T-helper 9 cell (primary cell): ENCODE results near the gene P3H3.
"Not testable (repeated sequence)": the region's sequence is repeated elsewhere in the genome, so short reads cannot be mapped to it uniquely, and the experiment has no call there.

Experiments
- DNase-seq: peaks from one replicate; pipeline ENCODE4 v3.0.0-alpha.2; 2020

P3H3 gene

GRCh38 chr12:6867413-6868210 is 39.4 kb downstream of the P3H3 start, which contains the start of gene TPI1:
Gene TPI1, plus strand, starts transcription at chr12:6867531. Its CDS starts 36 bp downstream, at chr12:6867567.
- DNase-seq = peak; percentile 74

DNA sequence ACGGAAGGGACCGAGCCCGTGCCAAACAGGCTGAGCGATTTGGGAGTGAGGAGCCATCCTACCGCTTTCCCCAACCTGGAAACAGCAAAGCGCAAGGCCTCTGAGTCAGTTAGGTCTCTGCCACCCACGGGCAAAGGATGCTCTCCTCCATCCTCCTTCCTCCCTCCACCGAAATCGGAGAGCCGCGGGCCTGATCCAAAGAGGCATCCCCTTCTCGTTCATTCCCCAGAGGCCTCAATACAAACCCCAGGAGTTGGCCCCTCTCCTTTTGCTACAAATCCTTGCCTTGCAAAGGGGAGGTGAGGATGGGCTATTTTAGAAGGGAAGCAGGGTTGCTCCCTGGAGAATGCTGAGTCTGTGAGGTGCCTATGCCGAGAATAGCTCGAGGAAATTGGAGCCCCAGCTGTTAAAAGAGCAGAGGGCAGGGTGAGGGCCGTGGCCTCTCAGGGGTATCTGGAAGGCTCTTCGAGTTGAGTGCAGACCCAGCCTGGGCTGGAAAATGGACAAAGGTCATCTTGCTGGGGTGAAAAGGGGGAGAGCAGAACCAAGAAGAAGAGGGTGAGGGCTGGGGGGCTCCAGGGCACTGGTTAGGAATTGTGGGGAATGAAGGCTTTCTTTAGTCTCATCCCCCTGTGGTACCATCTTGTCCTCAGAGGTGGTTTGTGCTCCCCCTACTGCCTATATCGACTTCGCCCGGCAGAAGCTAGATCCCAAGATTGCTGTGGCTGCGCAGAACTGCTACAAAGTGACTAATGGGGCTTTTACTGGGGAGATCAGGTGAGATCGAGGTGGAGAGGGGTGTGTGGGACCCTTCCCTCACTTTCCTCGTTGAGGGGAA is 40.2 kb downstream of the P3H3 start:
- no peak for DNase-seq

DNA sequence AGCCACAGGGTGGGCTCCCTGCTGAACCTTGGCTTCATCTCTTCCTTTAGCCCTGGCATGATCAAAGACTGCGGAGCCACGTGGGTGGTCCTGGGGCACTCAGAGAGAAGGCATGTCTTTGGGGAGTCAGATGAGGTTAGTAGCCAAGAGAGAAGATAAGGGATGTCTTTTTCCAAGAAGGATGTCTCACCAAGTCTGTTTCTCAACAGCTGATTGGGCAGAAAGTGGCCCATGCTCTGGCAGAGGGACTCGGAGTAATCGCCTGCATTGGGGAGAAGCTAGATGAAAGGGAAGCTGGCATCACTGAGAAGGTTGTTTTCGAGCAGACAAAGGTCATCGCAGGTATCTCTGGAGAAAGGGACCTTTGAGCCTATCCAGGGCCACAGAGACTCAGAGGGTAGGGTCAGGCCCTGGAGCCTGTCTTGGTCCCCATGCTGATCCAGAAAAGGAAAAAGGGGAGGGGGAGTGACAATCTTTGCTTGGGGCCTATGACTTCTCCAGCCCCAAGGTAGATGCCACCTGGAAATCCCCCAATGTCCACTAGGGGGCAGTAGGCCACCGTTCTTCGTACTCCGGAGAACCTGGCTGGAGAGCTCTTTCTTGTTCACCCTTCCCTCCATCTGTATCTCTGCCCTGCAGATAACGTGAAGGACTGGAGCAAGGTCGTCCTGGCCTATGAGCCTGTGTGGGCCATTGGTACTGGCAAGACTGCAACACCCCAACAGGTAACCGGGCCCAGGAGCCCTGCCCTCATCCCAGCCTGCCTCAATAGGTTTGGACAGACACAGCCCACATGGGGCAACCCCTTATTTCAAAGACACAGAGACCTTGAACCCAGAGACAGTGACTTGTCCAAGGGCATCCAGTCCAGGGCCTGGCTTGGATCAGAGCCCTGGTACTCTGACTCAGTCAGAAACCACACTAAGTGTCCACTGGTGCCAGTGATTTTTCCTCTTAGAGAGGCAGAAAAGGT is 41.1 kb downstream of the P3H3 start:
- DNase-seq = peak; percentile 84

DNA sequence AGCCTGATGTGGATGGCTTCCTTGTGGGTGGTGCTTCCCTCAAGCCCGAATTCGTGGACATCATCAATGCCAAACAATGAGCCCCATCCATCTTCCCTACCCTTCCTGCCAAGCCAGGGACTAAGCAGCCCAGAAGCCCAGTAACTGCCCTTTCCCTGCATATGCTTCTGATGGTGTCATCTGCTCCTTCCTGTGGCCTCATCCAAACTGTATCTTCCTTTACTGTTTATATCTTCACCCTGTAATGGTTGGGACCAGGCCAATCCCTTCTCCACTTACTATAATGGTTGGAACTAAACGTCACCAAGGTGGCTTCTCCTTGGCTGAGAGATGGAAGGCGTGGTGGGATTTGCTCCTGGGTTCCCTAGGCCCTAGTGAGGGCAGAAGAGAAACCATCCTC is 42.1 kb downstream of the P3H3 start:
- DNase-seq = not testable (repeated sequence)

GRCh38 chr12:6871052-6871957 is 43.1 kb downstream of the P3H3 start:
- no peak for DNase-seq

GRCh38 chr12:6872073-6873048 is 44.2 kb downstream of the P3H3 start:
- peak; percentile 85 for DNase-seq

DNA sequence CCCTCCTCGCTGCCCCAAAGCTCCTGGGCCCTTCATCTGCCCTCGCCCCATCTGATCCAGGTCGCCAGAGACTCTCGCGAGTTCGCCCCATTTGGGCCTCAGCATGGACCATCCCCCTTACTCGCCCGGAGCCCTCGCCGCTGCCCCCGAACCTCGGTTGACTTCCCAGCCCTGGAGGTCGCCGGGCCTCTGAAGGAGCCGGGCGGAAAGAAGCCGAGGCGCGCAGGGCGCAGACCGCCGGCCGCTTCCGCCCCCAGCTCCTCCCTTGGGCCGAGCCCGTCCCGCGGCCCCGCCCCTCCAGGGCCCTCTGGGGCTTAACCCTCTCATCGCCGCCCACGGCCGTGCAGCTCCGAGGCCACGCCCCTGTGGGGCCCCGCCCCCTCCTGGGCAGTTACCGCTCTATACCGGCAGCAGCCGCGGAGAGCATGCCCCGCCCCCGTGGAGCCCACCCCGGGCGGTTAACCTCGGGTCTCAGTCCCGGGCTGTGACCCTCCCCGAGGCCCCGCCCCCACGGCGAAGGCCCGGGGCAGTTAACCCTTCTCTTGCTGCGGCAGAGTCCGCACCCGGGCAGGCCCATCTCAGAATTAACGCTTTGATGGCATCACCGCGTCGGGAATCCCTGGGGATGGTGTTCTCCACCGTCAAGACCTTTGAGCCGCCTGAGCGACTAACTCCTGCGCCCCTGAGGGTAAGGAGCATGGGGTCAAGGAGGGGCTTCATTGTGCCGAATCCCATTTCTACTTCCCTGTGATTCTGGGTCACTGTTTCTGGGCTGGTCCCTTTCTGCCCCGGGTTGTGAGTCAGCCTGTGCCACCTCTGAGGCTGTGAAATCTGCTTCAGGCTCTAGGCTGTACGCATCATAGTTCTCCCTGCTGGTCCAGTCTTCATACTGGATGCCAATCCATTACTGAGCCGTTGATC is 45.1 kb downstream of the P3H3 start, which contains the start of gene SPSB2:
TSS of gene SPSB2 (minus strand) at position 210 of the 921 bp plus-strand sequence. CDS start 402 bp downstream, outside the sequence.
- DNase-seq = peak; percentile 99

DNA sequence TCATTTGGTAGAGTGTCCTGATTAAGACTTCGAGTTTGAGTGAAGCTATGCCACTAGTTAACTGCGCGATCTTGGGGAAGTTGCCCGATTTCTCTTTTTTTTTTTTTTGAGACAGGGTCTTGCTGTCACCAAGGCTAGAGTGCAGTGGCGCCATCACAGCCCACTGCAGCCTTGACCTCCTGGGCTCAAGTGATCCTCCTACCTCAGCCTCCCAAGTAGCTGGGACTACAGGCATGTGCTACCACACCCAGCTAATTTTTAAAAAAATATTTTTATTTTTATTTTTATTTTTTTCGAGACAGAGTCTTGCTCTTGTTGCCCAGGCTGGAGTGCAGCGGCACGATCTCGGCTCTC is 45.8 kb downstream of the P3H3 start:
- DNase-seq = not testable (repeated sequence)

DNA sequence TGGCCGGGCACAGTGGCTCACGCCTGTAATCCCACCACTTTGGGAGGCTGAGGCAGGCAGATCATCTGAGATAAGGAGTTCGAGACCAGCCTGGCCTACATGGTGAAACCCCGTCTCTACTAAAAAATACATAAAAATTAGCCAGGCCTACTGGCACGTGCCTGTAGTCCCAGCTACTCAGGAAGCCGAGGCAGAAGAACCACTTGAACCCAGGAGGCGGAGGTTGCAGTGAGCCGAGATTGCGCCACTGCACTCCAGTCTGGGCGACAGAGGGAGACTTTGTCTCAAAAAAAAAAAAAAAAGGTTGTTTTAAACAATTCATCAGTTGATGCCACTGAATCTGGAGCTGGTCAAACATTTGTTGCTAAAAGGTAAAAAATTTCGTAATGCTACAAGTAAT is 51.6 kb downstream of the P3H3 start:
- not testable (repeated sequence) for DNase-seq

- no peak for DNase-seq
These were observed 55.0 kb downstream of the P3H3 start for GRCh38 chr12:6883252-6883651.

DNA sequence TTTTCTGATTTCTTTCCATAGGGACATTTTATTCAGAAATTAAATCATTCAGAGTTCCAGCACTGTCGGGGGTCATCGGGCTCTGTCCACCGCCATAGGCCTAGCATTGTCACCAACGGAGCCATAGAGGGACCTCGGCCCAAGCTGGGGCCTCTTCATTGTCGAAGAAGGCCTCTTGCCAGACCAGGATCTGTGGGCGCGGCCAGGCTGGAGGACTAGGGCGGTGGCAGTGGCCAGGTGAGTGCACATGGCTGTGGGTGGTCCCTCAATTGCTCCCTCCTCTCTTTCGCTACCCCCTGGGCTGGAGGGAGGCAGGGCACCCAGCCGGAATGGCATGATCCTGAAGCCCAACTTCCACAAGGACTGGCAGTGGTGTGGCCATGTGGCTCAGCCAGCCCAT is 55.5 kb downstream of the P3H3 start:
- DNase-seq = no peak

DNA sequence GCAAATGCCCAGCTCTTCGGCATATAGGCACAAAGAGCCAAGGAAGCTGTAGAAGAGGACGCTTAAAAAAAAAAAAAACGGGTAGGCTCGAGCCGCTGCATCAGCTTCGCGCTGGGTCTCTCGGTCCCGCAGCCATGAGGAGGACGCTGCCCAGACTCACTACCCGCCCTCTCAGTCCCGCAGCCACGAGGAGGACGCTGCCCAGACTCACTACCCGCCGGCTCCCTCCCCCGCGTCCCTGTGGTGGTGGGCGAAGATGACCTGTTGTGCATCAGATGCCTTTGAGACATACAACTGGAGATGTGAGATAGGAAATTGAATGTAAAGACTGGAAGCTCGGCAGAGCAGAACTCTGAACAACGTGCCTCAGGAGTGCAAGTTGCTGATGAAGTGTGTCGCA is 56.3 kb downstream of the P3H3 start:
- DNase-seq = no peak

DNA sequence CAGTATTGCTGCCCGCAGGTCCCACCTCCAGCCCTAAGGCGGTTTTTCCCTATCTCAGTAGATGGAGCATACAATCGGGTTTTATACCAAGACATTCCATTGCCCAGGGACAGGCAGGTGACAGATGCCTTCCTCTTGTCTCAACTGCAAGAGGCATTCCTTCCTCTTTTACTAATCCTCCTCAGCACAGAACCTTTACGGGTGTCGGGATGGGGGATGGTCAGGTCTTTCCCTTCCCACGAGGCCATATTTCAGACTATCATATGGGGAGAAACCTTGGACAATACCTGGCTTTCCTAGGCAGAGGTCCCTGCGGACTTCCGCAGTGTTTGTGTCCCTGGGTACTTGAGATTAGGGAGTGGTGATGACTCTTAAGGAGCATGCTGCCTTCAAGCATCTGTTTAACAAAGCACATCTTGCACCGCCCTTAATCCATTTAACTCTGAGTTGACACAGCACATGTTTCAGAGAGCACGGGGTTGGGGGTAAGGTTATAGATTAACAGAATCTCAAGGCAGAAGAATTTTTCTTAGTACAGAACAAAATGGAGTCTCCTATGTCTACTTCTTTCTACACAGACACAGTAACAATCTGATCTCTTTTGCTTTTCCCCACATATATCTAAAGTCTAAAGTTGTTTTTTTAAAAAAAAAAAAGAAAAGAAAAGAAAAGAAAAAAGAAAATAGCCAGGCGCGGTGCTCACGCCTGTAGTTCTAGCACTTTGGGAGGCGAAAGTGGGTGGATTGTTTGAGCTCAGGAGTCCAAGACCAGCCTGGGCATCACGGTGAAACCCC is 58.2 kb downstream of the P3H3 start:
- not testable (repeated sequence) for DNase-seq

GRCh38 chr12:6887460-6887859 is 59.3 kb downstream of the P3H3 start:
- no peak for DNase-seq

DNA sequence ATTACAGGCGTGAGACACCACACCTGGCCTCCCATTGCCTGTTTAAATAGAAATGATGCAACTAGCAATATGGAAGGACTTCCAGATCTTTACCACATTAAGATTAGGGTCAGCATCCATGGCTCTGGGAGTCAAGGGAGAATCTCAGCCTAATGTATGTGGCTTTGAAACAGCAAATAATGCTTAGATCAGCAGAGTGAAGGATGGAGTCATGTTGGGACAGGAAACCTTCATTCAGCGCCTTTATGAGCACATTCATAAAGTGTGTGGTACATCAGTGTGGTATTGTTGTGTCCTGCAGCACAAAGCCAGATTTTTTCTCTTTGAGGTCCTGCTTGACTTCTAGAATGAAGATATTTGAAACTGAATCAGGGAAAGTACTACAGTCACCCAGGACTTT is 60.2 kb downstream of the P3H3 start:
- no peak for DNase-seq

- DNase-seq = not testable (repeated sequence)
These were observed 60.6 kb downstream of the P3H3 start for GRCh38 chr12:6888794-6889193.
